Vagina (tissue), 2 donors: ENCODE results near the gene FAF2. TPM values are rescaled to one million over a fixed set of nuclear protein-coding genes. Genes with fewer than 3 reads are reported as not detected.
"Not testable (repeated sequence)": the region's sequence is repeated elsewhere in the genome, so short reads cannot be mapped to it uniquely, and the experiment has no call there.

Experiments
- DNase-seq, 2 donors: peaks; one replicate each; pipeline ENCODE4 v3.0.0-alpha.2; 2017; ENCODE audit errors: extremely low spot score in 2 of 2
- H3K27ac ChIP-seq: fragments of 200-600 bp; sonication (generic); one replicate; pipeline ENCODE4 v1.5.1; 2019
- H3K27me3 ChIP-seq: fragments of 200-600 bp; sonication (generic); one replicate; pipeline ENCODE4 v1.5.1; 2019
- H3K36me3 ChIP-seq, 2 donors: fragments of 200-600 bp; sonication (generic); one replicate each; pipeline ENCODE4 v1.5.1; 2017 to 2019
- H3K4me1 ChIP-seq: fragments of 200-600 bp; sonication (generic); one replicate; pipeline ENCODE4 v1.5.1; 2019
- H3K4me3 ChIP-seq, 2 donors: fragments of 200-600 bp; sonication (generic); 1 replicate in 1 of 2; 2 replicates in 1 of 2; pipeline ENCODE4 v1.5.1; 2016 to 2019
- H3K9me3 ChIP-seq: fragments of 200-600 bp; sonication (generic); one replicate; pipeline ENCODE4 v1.5.1; 2019
- POLR2A ChIP-seq, 2 donors: fragments of 450-650 bp; IDR thresholded peaks; one replicate each; pipeline ENCODE4 v1.6.1; 2017; ENCODE audit warnings: antibody characterized with exemption in 2 of 2, mild to moderate bottlenecking in 2 of 2, moderate library complexity in 2 of 2
- POLR2AphosphoS5 ChIP-seq, 2 donors: sonication (generic); formaldehyde crosslinking; IDR thresholded peaks; one replicate each; pipeline ENCODE4 v1.9.0; 2017; ENCODE audit warnings: antibody characterized with exemption in 2 of 2, mild to moderate bottlenecking in 2 of 2, low read depth in 1 of 2; ENCODE audit not compliant: insufficient read depth in 1 of 2
- intact Hi-C: fragments of 100-400 bp; cut with DNase I; formaldehyde crosslinking; loops from one replicate; pipeline ENCODE4 v1.15.1; 2023
- total RNA-seq: library from RNA; depleted of rRNA; stranded (reverse); fragments of >200 nt; gene quantifications from one replicate; pipeline ENCODE4 v1.2.3, GENCODE V29; 2016
- TF ChIP-seq, protein P1 (sequence below), 3 experiments: fragments of 450-650 bp in 2 of 3; fragments of 200-600 bp in 1 of 3; sonication (generic) in 1 of 3; IDR thresholded peaks; one replicate each; pipeline ENCODE4 v1.5.1; 2017 to 2019; ENCODE audit warnings: antibody characterized with exemption in 3 of 3, mild to moderate bottlenecking in 2 of 3, moderate library complexity in 2 of 3

Gene FAF2
- total RNA-seq, 1 donor from 2014 or later: 25.3 TPM

DNA sequence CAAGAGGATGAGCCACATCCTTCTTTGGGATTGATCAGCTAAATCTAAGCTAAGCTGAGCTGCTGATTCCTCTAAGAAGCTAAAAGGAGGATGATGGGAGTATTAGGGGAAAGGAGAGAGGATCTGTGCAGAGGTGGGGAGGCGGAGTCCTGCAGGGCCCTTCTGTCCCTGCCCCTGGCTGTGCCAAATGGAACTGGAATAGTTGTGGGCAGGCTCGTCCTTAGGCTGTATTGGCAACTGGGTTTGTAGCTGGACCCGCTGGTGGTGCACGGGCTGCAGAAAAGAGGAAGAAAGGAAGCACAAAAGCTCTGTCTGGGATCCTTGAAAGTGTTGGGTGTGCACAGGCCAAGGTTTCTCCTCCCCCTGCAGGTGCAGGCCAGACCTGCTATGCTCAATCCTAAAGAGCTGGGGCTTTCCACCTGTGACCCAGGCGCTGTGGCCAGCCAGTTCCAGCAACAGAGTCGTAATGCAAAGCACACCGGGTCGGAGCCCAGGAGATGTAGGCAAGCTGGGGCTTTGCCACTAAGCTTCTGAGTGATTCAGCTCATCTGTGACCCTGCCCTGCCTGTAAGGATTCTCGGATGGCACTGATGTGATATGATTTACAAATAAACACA lies 41.6 kb upstream of the FAF2 start:
- no peak for DNase-seq
- H3K36me3 ChIP-seq: peaks cover 0 to 41% of the 10 kb centered on the region in 2 donors
- H3K4me3 ChIP-seq: no peak overlapping the region
- TF ChIP-seq, protein P1, sequence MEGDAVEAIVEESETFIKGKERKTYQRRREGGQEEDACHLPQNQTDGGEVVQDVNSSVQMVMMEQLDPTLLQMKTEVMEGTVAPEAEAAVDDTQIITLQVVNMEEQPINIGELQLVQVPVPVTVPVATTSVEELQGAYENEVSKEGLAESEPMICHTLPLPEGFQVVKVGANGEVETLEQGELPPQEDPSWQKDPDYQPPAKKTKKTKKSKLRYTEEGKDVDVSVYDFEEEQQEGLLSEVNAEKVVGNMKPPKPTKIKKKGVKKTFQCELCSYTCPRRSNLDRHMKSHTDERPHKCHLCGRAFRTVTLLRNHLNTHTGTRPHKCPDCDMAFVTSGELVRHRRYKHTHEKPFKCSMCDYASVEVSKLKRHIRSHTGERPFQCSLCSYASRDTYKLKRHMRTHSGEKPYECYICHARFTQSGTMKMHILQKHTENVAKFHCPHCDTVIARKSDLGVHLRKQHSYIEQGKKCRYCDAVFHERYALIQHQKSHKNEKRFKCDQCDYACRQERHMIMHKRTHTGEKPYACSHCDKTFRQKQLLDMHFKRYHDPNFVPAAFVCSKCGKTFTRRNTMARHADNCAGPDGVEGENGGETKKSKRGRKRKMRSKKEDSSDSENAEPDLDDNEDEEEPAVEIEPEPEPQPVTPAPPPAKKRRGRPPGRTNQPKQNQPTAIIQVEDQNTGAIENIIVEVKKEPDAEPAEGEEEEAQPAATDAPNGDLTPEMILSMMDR (IDR thresholded peaks at IDR 0.05): no peak
- TF ChIP-seq POLR2AphosphoS5 (IDR thresholded peaks at IDR 0.05; ENCODE audit: insufficient read depth in 1 of 2, low read depth in 1 of 2) (no peak), POLR2A (IDR thresholded peaks at IDR 0.05) (no peak)
- peaks cover 64% of the 10 kb centered on the region for H3K4me1 ChIP-seq
- H3K9me3 ChIP-seq: no peaks in the 10 kb centered on the region
- intact Hi-C loops: no loop called here
- no peaks in the 10 kb centered on the region for H3K27me3 ChIP-seq
- H3K27ac ChIP-seq: peak overlapping the region; percentile 73

DNA sequence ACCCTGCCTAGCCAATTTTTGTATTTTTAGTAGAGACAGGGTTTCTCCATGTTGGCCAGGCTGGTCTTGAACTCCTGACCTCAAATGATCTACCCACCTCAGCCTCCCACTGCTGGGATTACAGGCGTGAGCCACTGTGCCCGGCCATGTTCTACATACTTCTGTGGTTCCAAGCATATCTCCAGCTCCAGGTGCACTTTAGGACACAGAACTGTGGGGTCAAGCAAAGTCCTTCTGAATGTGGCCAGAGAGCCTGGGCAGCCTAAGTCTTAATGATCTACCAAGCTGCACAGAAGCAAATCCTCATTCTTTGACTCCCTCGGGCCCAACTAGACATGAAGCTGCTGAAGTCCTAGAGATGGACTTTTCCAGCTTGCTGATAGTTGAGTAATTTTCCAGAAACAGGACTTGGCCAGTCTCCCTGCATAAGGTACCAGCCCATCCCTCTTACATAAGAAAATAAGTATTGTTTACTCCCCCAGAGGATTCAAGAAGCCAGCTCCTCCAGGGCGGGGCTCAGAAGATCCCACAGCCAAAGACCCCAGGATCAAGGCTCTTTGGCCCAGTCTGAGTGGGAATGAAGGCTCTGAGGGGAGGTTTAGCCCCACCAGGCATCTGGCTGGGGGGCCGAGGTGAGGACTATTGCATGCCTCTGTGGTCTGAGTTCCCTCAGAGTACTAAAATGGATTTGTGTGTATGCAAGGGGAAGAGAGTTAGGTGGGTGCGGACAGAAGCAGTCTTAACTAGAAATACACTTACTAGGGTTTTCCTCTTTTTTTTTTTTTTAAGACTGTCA lies 40.5 kb upstream of the FAF2 start:
- Histone ChIP-seq H3K9me3 (no peaks in the 10 kb centered on the region), H3K4me3 (no peak overlapping the region), H3K27ac (peak overlapping the region; percentile 73), H3K4me1 (peaks cover 64% of the 10 kb centered on the region), H3K36me3 (peaks cover 0 to 38% of the 10 kb centered on the region in 2 donors), H3K27me3 (no peaks in the 10 kb centered on the region)
- TF ChIP-seq POLR2AphosphoS5 (IDR thresholded peaks at IDR 0.05; ENCODE audit: insufficient read depth in 1 of 2, low read depth in 1 of 2): peak in 1 of 2 donors; percentile 22
- TF ChIP-seq, protein P1 (IDR thresholded peaks at IDR 0.05): no peak
- no peak for DNase-seq
- intact Hi-C loops: no loop called here

DNA sequence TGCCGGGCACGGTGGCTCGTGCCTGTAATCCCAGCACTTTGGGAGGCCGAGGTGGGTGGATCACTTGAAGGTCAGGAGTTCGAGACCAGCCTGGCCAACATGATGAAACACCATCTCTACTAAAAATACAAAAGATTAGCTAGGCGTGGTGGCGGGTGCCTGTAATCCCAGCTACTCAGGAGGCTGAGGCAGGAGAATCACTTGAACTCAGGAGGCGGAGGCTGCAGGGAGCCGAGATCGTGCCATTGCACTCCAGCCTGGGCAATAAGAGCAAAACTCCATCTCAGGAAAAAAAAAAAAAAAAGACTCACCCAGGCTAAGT lies 40.0 kb upstream of the FAF2 start:
- H3K9me3 ChIP-seq, intact Hi-C loops, H3K27me3 ChIP-seq, DNase-seq, H3K4me3 ChIP-seq: not testable (repeated sequence)
- H3K27ac ChIP-seq: peak overlapping the region; percentile 73
- H3K4me1 ChIP-seq: peaks cover 64% of the 10 kb centered on the region
- H3K36me3 ChIP-seq: peaks cover 0 to 38% of the 10 kb centered on the region in 2 donors

DNA sequence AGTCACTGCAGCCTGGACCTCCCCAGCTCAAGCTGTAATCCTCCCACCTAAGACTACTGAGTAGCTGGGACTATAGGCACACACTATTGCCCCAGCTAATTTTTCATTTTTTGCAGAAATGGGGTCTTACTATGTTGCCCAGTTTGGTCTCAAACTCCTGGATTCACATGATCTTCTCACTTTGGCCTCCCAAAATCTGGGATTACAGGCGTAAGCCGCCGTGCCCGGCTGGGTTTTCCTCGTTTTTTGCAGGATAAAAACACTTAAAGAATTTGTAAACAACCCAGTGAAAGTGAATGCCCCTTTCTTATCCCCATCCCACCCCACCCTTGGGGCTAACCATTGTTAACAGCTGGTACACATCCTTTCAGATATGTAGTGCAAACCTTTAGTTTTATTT lies 39.6 kb upstream of the FAF2 start:
- H3K36me3 ChIP-seq: peaks cover 0 to 38% of the 10 kb centered on the region in 2 donors
- H3K9me3 ChIP-seq: no peaks in the 10 kb centered on the region
- peak overlapping the region; percentile 73 for H3K27ac ChIP-seq
- no peak for DNase-seq
- peaks cover 65% of the 10 kb centered on the region for H3K4me1 ChIP-seq
- H3K4me3 ChIP-seq: no peak overlapping the region
- intact Hi-C loops: no loop called here
- H3K27me3 ChIP-seq: no peaks in the 10 kb centered on the region
- TF ChIP-seq POLR2AphosphoS5 (IDR thresholded peaks at IDR 0.05; ENCODE audit: insufficient read depth in 1 of 2, low read depth in 1 of 2) (no peak), POLR2A (IDR thresholded peaks at IDR 0.05) (no peak)
- TF ChIP-seq, protein P1 (IDR thresholded peaks at IDR 0.05): no peak

DNA sequence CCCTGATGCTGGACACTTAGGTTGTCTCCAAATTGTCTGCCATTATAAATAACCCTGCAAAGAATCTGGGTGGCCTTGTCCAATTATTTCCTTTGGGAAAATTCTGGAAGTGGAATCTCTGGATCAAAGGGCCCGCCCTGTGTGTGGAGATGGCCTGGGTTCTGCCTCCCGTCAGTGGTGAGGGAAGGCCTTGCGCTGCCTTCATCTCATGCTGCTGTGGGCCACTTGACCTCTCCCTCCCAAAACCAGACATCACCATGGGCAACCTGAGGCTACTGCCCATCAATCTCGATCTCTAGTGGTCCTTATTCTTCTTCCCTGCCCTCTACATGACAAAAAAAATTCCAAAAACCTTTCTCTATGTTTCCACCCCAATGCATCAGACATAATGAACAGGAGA lies 38.4 kb upstream of the FAF2 start:
- peak overlapping the region; percentile 58 for H3K27ac ChIP-seq
- H3K36me3 ChIP-seq: peaks cover 0 to 32% of the 10 kb centered on the region in 2 donors

More for the DNA sequence above, 38.4 kb upstream of the FAF2 start:
- no peak overlapping the region for H3K4me3 ChIP-seq
- H3K4me1 ChIP-seq: peaks cover 77% of the 10 kb centered on the region
- TF ChIP-seq, protein P1 (IDR thresholded peaks at IDR 0.05): no peak
- TF ChIP-seq POLR2AphosphoS5 (IDR thresholded peaks at IDR 0.05; ENCODE audit: insufficient read depth in 1 of 2, low read depth in 1 of 2) (no peak), POLR2A (IDR thresholded peaks at IDR 0.05) (no peak)
- no peak for DNase-seq
- intact Hi-C loops: no loop called here
- no peaks in the 10 kb centered on the region for H3K9me3 ChIP-seq
- no peaks in the 10 kb centered on the region for H3K27me3 ChIP-seq
